ENCODE data around the gene TADA2B.

DNA sequence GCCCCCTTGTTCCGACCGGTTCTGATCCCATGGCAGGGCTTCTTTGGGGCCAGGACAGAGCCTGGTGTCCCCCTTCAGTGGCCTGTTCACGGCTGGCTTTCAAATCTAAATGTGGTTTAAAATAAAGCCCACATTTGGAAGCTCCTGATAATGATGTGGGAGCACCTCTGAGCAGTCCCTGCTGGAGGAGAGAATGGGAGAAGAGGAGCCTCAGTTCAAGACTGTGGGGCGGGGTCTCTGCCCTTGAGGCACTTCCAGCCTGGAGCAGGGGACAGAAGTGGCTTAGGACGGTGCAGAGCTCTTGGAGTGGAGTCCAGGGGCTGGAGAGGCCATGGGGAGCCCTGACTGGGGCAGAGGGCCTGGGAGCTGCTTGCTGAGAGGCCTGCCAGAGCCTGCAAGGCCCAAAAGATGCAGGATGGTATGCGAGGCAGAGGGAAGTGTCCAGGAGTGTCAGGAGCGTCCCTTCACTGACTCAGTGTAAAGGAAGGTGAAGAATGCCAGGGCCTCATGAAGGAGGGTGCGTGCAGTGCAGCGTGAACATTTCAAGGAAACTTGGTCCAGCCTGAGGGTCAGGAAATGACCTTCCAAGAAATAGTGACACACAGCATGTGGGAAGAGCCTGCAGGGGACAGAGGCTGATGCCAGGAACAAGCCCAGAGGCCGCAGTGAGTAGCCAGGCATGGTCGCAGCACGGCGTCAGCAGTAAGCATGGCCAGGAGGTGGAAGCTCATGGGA, 21.1 kb upstream of the TADA2B start:
- no peak for TF ChIP-seq SUZ12 (IDR thresholded peaks at IDR 0.05; ENCODE audit: extremely low read depth, insufficient read depth, insufficient read length)
- no peak for TF ChIP-seq ZNF274 (IDR thresholded peaks at IDR 0.05; ENCODE audit: low read depth, low read length)

Measured in NT2/D1 (cell line).